Raji (cell line): ENCODE data around the gene WFDC1.

Source experiments
- POLR2A ChIP-seq: IDR thresholded peaks from 2 replicates; pipeline ENCODE4 v1.6.1; 2011; ENCODE audit warnings: low read depth, low read length, control low read depth; ENCODE audit not compliant: insufficient read depth

The WFDC1 gene

GRCh38 chr16:84360748-84361147 lies 66.1 kb downstream of the WFDC1 start:
- no peak for TF ChIP-seq POLR2A

- no peak for TF ChIP-seq POLR2A
Observed at GRCh38 chr16:84361546-84361945, 66.9 kb downstream of the WFDC1 start.

GRCh38 chr16:84362471-84362941 lies 67.8 kb downstream of the WFDC1 start:
- TF ChIP-seq POLR2A, result no peak

- TF ChIP-seq POLR2A, result no peak
Observed at GRCh38 chr16:84366208-84366607, 71.5 kb downstream of the WFDC1 start.

- TF ChIP-seq POLR2A, result no peak
Observed at GRCh38 chr16:84367297-84367680, 72.6 kb downstream of the WFDC1 start.

- no peak for TF ChIP-seq POLR2A
Observed at GRCh38 chr16:84367750-84368307, 73.2 kb downstream of the WFDC1 start.

GRCh38 chr16:84368308-84368996 lies 73.8 kb downstream of the WFDC1 start, which contains the start of gene ATP2C2:
Gene ATP2C2 (plus strand): TSS chr16:84368538. CDS start chr16:84368616, 78 bp downstream.
- TF ChIP-seq POLR2A, result no peak

- no peak for TF ChIP-seq POLR2A
Observed at GRCh38 chr16:84369105-84369504, 74.4 kb downstream of the WFDC1 start.

GRCh38 chr16:84369938-84370627 lies 75.4 kb downstream of the WFDC1 start:
- no peak for TF ChIP-seq POLR2A

GRCh38 chr16:84370723-84371552 lies 76.3 kb downstream of the WFDC1 start:
- TF ChIP-seq POLR2A, result no peak

GRCh38 chr16:84371553-84371865 lies 76.8 kb downstream of the WFDC1 start:
- no peak for TF ChIP-seq POLR2A

GRCh38 chr16:84373907-84374489 lies 79.3 kb downstream of the WFDC1 start:
- no peak for TF ChIP-seq POLR2A

- TF ChIP-seq POLR2A, result no peak
Observed at GRCh38 chr16:84378099-84378498, 83.4 kb downstream of the WFDC1 start.

- TF ChIP-seq POLR2A, result no peak
Observed at GRCh38 chr16:84378567-84378966, 83.9 kb downstream of the WFDC1 start.
